ENCODE results near the gene CCM2L. TPM values are rescaled to one million over a fixed set of nuclear protein-coding genes. Genes with fewer than 3 reads are reported as not detected.

The CCM2L gene
- polyA plus RNA-seq, 3 donors = 1.8 to 16.0 (median 11.2) TPM

DNA sequence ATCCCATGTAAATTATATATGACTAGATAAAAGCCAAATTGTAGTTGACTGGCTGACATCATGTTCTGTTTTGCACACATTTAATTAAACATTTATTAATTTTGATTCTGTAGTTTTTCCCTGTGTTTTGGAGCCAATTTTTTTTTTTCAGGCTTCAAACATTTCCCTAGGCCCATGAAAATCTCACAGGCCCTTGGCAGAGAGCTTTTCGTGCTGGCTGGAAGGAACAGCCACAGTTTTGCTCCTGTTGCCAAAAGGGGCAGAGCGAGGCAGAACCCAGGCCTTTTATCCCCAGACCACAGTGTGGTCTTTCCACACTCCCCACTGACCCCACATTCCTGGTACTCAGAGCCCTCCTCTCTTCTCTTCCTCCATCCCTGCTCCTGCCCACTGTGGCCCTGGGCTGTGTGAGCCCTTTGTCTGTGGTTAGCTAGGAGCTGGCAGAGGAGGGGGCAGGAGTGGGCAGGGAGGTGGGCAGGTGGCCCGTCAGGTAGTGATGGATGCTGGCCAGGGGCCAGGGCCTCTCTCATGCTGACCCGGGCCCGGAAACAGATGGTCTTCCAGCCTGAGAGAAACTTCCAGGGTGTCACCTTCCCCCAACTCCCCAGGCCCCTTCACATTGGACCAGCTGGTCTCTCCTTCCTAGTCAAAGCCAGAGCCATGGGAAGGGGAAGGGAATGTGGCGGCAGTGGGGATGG lies 19.4 kb upstream of the CCM2L start:
- WGBS, 3 donors = 46 to 55% (median 53%) methylated on average over 6 of the region's 6 CpGs
- no peak overlapping the region for H3K27ac ChIP-seq (ENCODE audit: low read depth, low read length)

DNA sequence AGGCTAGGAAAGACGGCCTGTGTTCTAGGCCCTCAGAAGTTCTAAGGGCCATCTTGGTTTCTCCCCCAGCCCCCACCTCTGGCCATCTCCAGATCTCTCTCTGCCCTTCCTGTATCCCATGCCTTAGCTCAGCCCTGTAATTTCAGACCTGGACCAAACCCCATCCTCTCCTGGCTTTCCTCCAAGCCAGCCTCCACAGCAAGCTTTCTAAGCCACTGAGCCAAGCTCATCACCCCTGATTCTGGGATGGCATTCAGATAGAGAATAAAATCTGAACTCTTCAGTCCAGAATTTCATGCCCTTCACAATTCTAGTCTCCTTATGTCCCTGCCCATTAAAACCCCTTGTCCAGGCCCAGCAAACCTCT lies 18.9 kb upstream of the CCM2L start:
- 43 to 60% (median 55%) methylated on average over 1 of the region's 1 CpG for WGBS, 3 donors

DNA sequence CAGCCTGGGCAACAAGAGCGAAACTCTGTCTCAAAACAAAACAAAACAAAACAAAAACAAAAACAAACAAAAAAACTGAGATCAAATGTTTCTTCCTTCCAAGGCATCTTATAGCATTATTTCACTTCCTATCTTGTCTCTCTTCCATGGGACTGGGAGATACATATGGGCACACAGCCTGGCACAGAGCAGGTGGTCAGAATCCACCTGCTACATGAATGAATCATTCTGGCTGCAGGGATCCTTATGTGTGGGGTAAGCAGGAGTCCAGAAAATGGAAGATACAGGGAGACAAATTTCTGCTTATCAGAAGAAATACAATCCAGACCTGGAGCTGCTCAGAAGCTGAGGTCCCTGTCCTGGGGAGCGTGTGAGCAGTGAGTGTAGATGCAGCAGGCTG lies 18.2 kb upstream of the CCM2L start:
- no peak overlapping the region for H3K27ac ChIP-seq (ENCODE audit: low read depth, low read length)
- WGBS, 3 donors = 53 to 88% (median 65%) methylated on average over 2 of the region's 2 CpGs

More for the DNA sequence above, 18.9 kb upstream of the CCM2L start:
- no peak overlapping the region for H3K27ac ChIP-seq (ENCODE audit: low read depth, low read length)

GRCh38 chr20:31996996-31997395 lies 13.2 kb upstream of the CCM2L start:
- 83 to 95% (median 94%) methylated on average over 18 of the region's 18 CpGs for WGBS, 3 donors
- H3K27ac ChIP-seq (ENCODE audit: low read depth, low read length) = no peak overlapping the region

GRCh38 chr20:31998246-31998645 lies 12.0 kb upstream of the CCM2L start:
- WGBS, 3 donors = 55 to 69% (median 64%) methylated on average over 2 of the region's 2 CpGs
- no peak overlapping the region for H3K27ac ChIP-seq (ENCODE audit: low read depth, low read length)

GRCh38 chr20:32003325-32003724 lies 6.9 kb upstream of the CCM2L start:
- H3K27ac ChIP-seq (ENCODE audit: low read depth, low read length) = no peak overlapping the region
- 66 to 80% (median 76%) methylated on average over 2 of the region's 2 CpGs for WGBS, 3 donors

DNA sequence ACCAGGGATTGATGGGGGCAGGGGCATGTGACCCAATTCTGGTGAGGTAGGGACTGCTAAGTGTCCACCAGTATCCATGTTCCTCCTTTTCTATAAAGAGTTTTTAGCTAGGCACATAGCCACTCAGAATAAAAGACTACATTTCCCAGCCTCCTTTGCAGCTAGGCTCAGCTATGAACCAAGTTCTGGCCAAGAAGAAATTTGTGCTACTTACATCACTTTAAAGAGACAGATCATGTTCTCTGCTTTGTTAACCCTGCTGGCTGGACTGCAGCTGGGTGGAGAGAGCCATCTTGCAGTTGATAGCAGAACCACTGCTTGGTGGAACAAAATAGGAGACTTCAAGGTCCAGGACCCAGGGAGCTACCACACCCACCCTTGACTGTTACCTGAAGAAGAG lies 5.3 kb upstream of the CCM2L start:
- no peak overlapping the region for H3K27ac ChIP-seq (ENCODE audit: low read depth, low read length)

GRCh38 chr20:32006053-32006452 lies 4.2 kb upstream of the CCM2L start:
- 83 to 89% (median 83%) methylated on average over 5 of the region's 5 CpGs for WGBS, 3 donors
- H3K27ac ChIP-seq (ENCODE audit: low read depth, low read length) = no peak overlapping the region

DNA sequence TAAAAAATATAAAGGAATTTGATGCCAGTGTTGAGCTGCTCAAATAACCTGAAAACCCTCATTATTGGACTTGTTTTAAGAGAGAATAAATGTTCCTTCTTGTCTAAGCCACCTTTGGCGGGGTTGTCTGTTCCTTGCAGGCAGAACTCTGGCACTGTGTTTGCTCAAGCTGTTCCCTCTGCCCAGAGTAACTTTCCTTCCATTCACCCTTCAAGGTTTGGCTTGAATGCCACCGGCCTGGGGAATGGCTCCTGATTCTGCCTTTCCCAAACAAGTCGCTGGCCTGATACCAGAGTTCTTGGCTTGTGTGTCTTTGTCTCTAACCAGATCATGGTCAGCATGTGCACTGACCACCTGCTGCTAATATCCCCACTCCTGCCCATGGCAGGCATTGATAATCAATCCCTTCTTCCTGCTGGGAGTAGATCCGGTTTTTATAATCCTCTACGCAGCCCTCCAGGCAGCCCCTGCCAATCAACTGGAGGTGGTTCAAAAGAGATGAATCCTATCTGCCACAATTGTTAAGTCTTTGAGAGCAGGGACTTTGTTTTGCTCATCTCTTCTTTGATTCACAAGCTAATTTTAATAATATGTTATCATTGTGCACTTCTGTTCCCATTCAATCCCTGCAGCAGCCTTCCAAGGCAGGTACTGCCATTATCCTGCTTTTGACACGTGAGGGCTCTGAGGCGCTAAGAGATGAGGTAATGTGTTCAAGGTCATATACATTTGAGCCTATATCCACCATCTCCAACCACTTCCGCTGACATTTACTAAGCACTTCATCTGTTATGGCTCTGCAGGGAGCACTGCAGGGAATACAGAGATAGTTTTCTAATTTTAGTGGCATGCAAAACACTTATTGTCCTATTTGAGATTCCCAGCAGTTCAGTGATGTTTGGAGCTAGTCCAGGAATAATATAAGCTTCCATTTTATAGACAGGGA lies 3.1 kb upstream of the CCM2L start:
- WGBS, 3 donors = 40 to 62% (median 61%) methylated on average over 8 of the region's 8 CpGs
- H3K27ac ChIP-seq (ENCODE audit: low read depth, low read length) = no peak overlapping the region

GRCh38 chr20:32007787-32008616 lies 2.2 kb upstream of the CCM2L start:
- 26 to 36% (median 34%) methylated on average over 10 of the region's 10 CpGs for WGBS, 3 donors
- H3K27ac ChIP-seq (ENCODE audit: low read depth, low read length) = no peak overlapping the region

DNA sequence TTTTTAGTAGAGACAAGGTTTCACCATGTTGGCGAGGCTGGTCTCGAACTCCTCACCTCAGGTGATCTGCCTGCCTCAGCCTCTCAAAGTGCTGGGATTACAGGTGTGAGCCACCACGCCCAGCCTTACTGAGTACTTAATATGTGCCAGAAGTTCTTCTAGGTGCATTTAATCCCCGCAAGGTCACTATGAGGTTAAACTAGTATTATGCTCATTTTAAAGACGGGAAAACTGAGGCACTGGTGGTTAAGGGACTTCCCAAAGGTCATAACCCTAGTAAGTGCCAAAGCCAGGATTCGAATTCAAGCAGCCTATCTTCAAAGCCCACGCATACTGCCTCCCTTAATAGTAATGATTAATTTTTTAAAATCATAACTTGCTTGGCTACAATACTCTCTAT lies 674 bp upstream of the CCM2L start:
- WGBS, 3 donors = 72 to 86% (median 79%) methylated on average over 7 of the region's 7 CpGs

DNA sequence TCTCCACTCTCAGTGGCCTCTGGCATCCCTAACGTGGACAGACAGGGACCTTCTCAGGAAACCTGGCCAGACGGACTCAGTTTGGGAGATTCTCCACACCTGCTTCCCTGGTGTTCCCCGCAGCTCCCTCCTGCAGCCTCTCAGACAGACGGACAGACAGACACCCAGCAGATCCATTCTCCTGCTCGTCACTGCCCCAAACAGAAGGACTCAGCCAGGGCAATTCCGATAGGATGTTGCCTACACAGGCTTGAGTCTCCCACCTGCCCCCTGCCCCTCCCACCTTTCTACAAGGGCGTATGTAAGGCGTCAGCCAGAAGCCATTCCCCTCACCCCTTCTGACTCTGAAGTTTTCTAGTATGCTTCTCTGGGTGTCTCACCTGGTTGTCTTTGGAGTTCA lies 428 bp downstream of the CCM2L start:
- H3K27ac ChIP-seq (ENCODE audit: low read depth, low read length) = no peak overlapping the region
- 28 to 53% (median 38%) methylated on average over 8 of the region's 8 CpGs for WGBS, 3 donors

More for the DNA sequence above, 674 bp upstream of the CCM2L start:
- no peak overlapping the region for H3K27ac ChIP-seq (ENCODE audit: low read depth, low read length)

DNA sequence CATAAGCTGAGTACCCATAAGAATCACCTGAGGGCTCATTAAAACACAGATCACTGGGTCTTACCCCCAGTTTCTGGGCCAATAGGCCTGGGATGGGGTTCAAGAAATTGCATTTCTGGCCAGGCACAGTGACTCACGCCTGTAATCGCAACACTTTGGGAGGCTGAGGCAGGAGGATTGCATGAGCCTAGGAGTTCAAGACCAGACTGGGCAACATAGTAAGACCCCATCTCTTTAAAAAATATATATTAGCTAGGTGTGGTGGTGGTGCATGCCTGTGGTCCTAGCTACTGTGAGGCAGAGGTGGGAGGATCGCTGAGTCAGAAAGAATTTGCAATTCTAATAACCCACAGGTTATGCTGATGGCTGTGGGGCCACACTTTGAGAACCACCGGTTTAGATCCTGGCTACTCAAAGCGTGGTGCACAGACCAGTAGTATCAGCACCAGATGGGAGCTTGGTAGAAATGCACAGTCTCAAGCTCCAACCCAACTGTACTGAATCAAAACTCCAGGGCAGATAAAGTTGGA lies 2.0 kb downstream of the CCM2L start:
- WGBS, 3 donors = 74 to 82% (median 78%) methylated on average over 5 of the region's 5 CpGs
- no peak overlapping the region for H3K27ac ChIP-seq (ENCODE audit: low read depth, low read length)

DNA sequence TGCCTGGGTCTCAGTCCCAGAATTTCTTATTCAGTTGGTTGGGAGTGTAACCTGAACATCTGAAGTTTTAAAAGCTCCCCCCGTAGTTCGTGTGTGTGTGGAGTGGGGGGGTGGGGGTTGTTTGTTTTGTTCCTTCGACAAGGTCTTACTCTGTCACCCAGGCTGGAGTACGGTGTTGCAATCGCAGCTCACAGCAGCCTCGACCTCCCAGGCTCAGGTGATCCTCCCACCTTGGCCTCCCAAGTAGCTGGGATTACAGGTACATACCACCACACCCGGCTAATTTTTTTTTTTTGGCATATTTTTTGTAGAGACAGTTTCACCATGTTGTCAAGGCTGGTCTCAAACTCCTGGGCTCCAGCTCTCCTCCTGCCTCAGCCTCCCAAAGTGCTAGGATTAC lies 3.1 kb downstream of the CCM2L start:
- WGBS, 3 donors = 67 to 80% (median 74%) methylated on average over 7 of the region's 7 CpGs
- H3K27ac ChIP-seq (ENCODE audit: low read depth, low read length) = no peak overlapping the region

DNA sequence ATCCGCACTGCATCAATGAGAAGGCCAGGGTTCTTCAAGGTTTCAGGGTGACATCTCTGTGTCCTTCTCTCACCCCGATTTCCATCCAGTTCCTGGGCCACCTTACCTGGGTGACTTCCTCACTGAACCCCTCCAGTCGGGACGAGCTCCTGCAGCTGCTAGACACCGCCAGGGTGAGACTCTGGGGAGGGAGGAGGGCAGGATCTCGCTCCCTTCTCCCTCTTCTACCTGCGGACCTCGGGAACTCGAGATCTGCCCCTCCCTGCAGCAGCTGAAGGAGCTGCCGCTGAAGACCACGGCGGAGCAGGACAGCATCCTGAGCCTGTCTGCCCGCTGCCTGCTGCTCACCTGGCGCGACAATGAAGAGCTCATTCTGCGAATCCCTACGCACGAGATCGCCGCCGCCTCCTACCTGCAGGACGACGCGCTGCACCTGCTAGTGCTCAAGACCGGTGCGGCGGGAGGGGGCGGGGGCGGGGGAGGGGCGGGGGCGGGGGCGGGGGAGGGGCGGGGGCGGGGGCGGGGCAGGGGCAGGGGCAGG lies 7.5 kb downstream of the CCM2L start:
- H3K27ac ChIP-seq (ENCODE audit: low read depth, low read length) = no peak overlapping the region
- WGBS, 3 donors = 10 to 26% (median 21%) methylated on average over 12 to 29 of the region's 35 CpGs

DNA sequence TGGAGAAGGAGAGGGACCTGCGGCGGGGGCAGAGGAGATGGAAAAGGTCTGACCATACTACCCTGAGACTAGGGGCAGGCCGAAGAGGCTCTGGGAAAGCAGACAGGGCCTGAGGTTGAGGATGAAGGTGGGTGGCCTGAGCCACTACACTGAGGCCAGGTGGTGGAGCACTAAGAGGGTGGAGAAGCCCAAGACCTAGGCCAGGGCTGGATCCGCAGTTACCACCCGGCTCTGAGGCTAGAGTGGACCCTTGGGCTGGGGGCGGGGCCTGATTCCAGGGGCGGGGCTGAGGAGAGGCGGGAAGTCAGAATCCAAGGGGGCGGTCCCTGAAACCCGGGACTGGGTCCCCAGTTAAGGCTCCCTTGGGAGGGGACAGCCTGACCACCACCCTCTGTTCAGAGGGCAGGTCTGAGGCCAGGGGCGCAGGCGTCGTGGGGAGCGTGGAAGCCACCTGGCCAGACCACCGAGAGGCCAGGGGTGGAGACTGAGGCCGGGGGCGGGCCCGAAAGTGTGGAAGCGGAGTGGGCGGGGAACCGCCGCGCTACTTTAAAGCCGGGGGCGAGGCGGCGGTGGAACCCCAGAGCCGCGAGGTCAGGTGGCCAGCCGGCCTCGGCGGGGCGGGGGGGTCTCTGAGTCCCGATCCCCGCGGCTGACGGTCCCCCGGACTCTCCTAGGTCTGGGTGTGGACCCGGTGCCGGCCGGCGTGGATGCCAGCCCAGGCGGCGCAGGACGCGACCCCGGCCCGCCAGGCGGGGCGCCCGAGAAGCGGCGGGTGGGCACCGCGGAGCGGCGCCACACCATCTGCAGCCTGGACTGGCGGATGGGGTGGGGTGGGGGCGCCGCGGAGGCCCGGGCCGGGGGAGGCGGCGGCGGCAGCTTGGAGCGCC lies 8.3 kb downstream of the CCM2L start:
- WGBS, 3 donors = 1 to 4% (median 2%) methylated on average over 42 to 64 of the region's 67 CpGs
- no peak overlapping the region for H3K27ac ChIP-seq (ENCODE audit: low read depth, low read length)

DNA sequence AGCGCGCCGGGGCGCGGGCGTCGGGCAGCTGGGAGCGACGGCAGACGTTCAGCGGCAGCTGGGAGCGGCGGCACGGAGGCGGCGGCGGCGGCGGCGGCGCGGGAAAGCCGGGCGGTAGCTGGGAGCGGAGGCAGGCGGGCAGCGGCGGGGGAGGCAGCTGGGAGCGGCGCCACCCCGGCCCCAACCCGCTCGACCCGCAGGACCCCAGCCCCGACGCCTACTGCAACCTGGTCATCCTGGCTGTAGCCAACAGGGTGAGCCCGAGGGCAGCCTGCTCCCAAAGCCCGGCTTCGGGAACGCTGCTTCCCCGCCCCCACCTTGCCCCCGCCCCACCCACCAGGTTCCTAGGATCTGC lies 8.9 kb downstream of the CCM2L start:
- WGBS, 3 donors = 0 to 2% (median 1%) methylated on average over 5 to 40 of the region's 42 CpGs
- no peak overlapping the region for H3K27ac ChIP-seq (ENCODE audit: low read depth, low read length)

Measured in adipose tissue (tissue), 3 donors.